Esophagus squamous epithelium (tissue), 5 donors: ENCODE data around the gene HBZ. TPM values are rescaled to one million over a fixed set of nuclear protein-coding genes. Genes with fewer than 3 reads are reported as not detected.
A peak's percentile ranks its signal among the peaks of the same experiment; 100 is the strongest.
"Not testable (repeated sequence)": the region's sequence is repeated elsewhere in the genome, so short reads cannot be mapped to it uniquely, and the experiment has no call there.

Source experiments
- DNase-seq: peaks from one replicate; lab custom pipeline; 2025; lab: John Stamatoyannopoulos, UW
- H3K27ac ChIP-seq, 4 donors: fragments of 200-600 bp; sonication (generic); one replicate each; pipeline ENCODE4 v1.5.1; 2016 to 2019; ENCODE audit warnings: mild to moderate bottlenecking in 1 of 4
- H3K27me3 ChIP-seq, 4 donors: fragments of 200-600 bp; sonication (generic); 1 replicate in 3 of 4; 2 replicates in 1 of 4; pipeline versions ENCODE4 v1.5.1 to v1.6.0; 2017 to 2021; ENCODE audit warnings: antibody characterized with exemption in 1 of 4
- H3K36me3 ChIP-seq, 3 donors: fragments of 200-600 bp; sonication (generic); one replicate each; pipeline ENCODE4 v1.5.1; 2016 to 2019
- H3K4me1 ChIP-seq, 3 donors: fragments of 200-600 bp; sonication (generic); one replicate each; pipeline ENCODE4 v1.5.1; 2017 to 2019
- H3K4me3 ChIP-seq, 4 donors: fragments of 200-600 bp; sonication (generic); 1 replicate in 3 of 4; 2 replicates in 1 of 4; pipeline ENCODE4 v1.5.1; 2016 to 2019; ENCODE audit warnings: mild to moderate bottlenecking in 2 of 4, moderate library complexity in 1 of 4
- H3K9me3 ChIP-seq, 3 donors: fragments of 200-600 bp; sonication (generic); one replicate each; pipeline ENCODE4 v1.5.1; 2016 to 2019
- CTCF ChIP-seq, 6 experiments: fragments of 450-650 bp in 4 of 6; fragments of 200-600 bp in 2 of 6; sonication (generic) in 2 of 6; IDR thresholded peaks; one replicate each; pipeline ENCODE4 v1.5.1; 2016 to 2019; ENCODE audit warnings: antibody characterized with exemption in 6 of 6, mild to moderate bottlenecking in 4 of 6, moderate library complexity in 4 of 6
- POLR2A ChIP-seq, 4 donors: fragments of 450-650 bp; IDR thresholded peaks; one replicate each; pipeline ENCODE4 v1.6.1; 2017; ENCODE audit warnings: antibody characterized with exemption in 4 of 4, mild to moderate bottlenecking in 4 of 4, moderate library complexity in 3 of 4
- WGBS, 2 donors: methylation state at CpG; one replicate each; pipeline ENCODE4 v1.1.5; 2018; 5-methylcytosine and 5-hydroxymethylcytosine counted together
- intact Hi-C: fragments of 100-400 bp; cut with DNase I; formaldehyde crosslinking; loops from one replicate; pipeline ENCODE4 v1.15.0; 2022
- total RNA-seq, 4 donors: library from RNA; depleted of rRNA; stranded (reverse); fragments of >200 nt; gene quantifications; one replicate each; pipeline ENCODE4 v1.1.0, GENCODE V29; 2016
- donor health status: DM: yes; HTN: yes; CAD: no.

Gene HBZ
- total RNA-seq, 4 donors from 2014 or later, result not detected

- H3K4me1 ChIP-seq, result peaks cover 0 to 24% (median 4%) of the 10 kb centered on the region in 3 donors
- 12 to 21% methylated on average over 7 of the region's 8 CpGs for WGBS, 2 donors
- no peak for DNase-seq
- TF ChIP-seq CTCF (IDR thresholded peaks at IDR 0.05) (no peak), POLR2A (IDR thresholded peaks at IDR 0.05) (no peak)
- peaks cover 3 to 85% (median 45%) of the 10 kb centered on the region in 4 donors for H3K27me3 ChIP-seq
- intact Hi-C loops, result no loop called here
- no peak overlapping the region for H3K4me3 ChIP-seq
- H3K27ac ChIP-seq, result no peak overlapping the region
- H3K9me3 ChIP-seq, result no peaks in the 10 kb centered on the region
- no peaks in the 10 kb centered on the region for H3K36me3 ChIP-seq
Observed at GRCh38 chr16:175011-175949, 22.8 kb downstream of the HBZ start.

- H3K36me3 ChIP-seq, H3K9me3 ChIP-seq, intact Hi-C loops, H3K27ac ChIP-seq, DNase-seq: not testable (repeated sequence)
- Histone ChIP-seq H3K4me3 (peak overlapping the region in 1 of 4 donors; percentile 32), H3K4me1 (peaks cover 7 to 31% (median 11%) of the 10 kb centered on the region in 3 donors), H3K27me3 (peaks cover 5 to 85% (median 44%) of the 10 kb centered on the region in 4 donors)
- WGBS, 2 donors, result no CpG with 5 or more reads among the region's 39 CpGs
Observed at GRCh38 chr16:176006-176405, 23.6 kb downstream of the HBZ start.

- H3K27me3 ChIP-seq, result peaks cover 5 to 82% (median 38%) of the 10 kb centered on the region in 4 donors
- DNase-seq, intact Hi-C loops, H3K9me3 ChIP-seq, H3K36me3 ChIP-seq, H3K27ac ChIP-seq: not testable (repeated sequence)
- no CpG with 5 or more reads among the region's 88 CpGs for WGBS, 2 donors
- H3K4me3 ChIP-seq, result peak within 1 kb of the TSS in 1 of 4 donors; percentile 38
- peaks cover 13 to 38% (median 16%) of the 10 kb centered on the region in 3 donors for H3K4me1 ChIP-seq
Observed at GRCh38 chr16:176477-177382, 24.3 kb downstream of the HBZ start, which contains the start of gene HBA1. HBA1 (plus strand) TSS chr16:176680; CDS start chr16:176717, 37 bp downstream.

GRCh38 chr16:177394-177822, 25.0 kb downstream of the HBZ start:
- Histone ChIP-seq H3K9me3 (no peaks in the 10 kb centered on the region), H3K4me1 (peaks cover 13 to 39% (median 16%) of the 10 kb centered on the region in 3 donors), H3K4me3 (no peak overlapping the region), H3K27me3 (peaks cover 5 to 77% (median 38%) of the 10 kb centered on the region in 4 donors), H3K36me3 (no peaks in the 10 kb centered on the region), H3K27ac (no peak overlapping the region)
- 3 to 11% methylated on average over 6 to 7 of the region's 13 CpGs for WGBS, 2 donors
- intact Hi-C loops, result no loop called here
- TF ChIP-seq POLR2A (IDR thresholded peaks at IDR 0.05), result no peak
- TF ChIP-seq CTCF (IDR thresholded peaks at IDR 0.05), result no peak
- no peak for DNase-seq

GRCh38 chr16:177981-178667, 25.7 kb downstream of the HBZ start:
- intact Hi-C loops, result no loop called here
- WGBS, 2 donors, result 50 to 64% methylated on average over 7 of the region's 11 CpGs
- H3K36me3 ChIP-seq, result no peaks in the 10 kb centered on the region
- no peaks in the 10 kb centered on the region for H3K9me3 ChIP-seq
- no peak for TF ChIP-seq CTCF (IDR thresholded peaks at IDR 0.05)
- TF ChIP-seq POLR2A (IDR thresholded peaks at IDR 0.05), result no peak
- H3K27me3 ChIP-seq, result peaks cover 5 to 76% (median 38%) of the 10 kb centered on the region in 4 donors
- peaks cover 13 to 39% (median 16%) of the 10 kb centered on the region in 3 donors for H3K4me1 ChIP-seq
- no peak for DNase-seq
- H3K4me3 ChIP-seq, result no peak overlapping the region
- no peak overlapping the region for H3K27ac ChIP-seq
